Caki2 (cell line): ENCODE measurements around the gene TMEM190. TPM values are rescaled to one million over a fixed set of nuclear protein-coding genes. Genes with fewer than 3 reads are reported as not detected.
A peak's percentile ranks its signal among the peaks of the same experiment; 100 is the strongest.
"Not testable (repeated sequence)": the region's sequence is repeated elsewhere in the genome, so short reads cannot be mapped to it uniquely, and the experiment has no call there.

Source experiments
- DNase-seq: peaks from one replicate; pipeline ENCODE4 v3.0.0-alpha.2; 2015; ENCODE audit warnings: low read depth
- in situ Hi-C: cut with HindIII; loops from 2 replicates; pipeline ENCODE4 v1.10.0; 2016; ENCODE audit warnings: low sequenced_read_pairs, low pct_unique_long_range_greater_than_20kb, mixed read lengths
- total RNA-seq: library from RNA; depleted of rRNA; stranded (reverse); fragments of >200 nt; shearing (Covaris generic); gene quantifications from 2 replicates; pipeline ENCODE4 v1.2.3, GENCODE V29; 2014; ENCODE audit warnings: low replicate concordance

TMEM190 gene
- total RNA-seq, 1 experiment from 2014 or later: not detected

GRCh38 chr19:55406091-55406825, 29.6 kb downstream of the TMEM190 start:
- DNase-seq: no peak
- in situ Hi-C loops: no loop called here

GRCh38 chr19:55406826-55407549, 30.4 kb downstream of the TMEM190 start:
- DNase-seq: no peak
- in situ Hi-C loops: no loop called here

DNA sequence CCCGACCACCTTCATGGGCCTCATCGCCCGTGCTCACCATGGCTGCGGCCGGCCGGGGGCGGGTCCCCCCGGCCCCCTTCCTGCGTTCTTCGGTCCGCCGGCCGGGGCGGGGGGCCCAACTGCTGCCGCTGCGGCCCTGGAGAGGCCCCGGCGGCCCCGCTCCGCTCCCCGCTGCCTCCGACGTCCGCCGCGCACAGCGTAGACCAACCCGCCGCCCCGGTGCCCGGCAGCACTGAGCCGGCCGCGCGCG, 30.8 kb downstream of the TMEM190 start, which contains the start of gene UBE2S:
Gene UBE2S (minus strand): TSS at position 239 of the 250 bp plus-strand sequence. CDS start 199 bp downstream, at position 40.
- in situ Hi-C loops, DNase-seq: not testable (repeated sequence)

DNA sequence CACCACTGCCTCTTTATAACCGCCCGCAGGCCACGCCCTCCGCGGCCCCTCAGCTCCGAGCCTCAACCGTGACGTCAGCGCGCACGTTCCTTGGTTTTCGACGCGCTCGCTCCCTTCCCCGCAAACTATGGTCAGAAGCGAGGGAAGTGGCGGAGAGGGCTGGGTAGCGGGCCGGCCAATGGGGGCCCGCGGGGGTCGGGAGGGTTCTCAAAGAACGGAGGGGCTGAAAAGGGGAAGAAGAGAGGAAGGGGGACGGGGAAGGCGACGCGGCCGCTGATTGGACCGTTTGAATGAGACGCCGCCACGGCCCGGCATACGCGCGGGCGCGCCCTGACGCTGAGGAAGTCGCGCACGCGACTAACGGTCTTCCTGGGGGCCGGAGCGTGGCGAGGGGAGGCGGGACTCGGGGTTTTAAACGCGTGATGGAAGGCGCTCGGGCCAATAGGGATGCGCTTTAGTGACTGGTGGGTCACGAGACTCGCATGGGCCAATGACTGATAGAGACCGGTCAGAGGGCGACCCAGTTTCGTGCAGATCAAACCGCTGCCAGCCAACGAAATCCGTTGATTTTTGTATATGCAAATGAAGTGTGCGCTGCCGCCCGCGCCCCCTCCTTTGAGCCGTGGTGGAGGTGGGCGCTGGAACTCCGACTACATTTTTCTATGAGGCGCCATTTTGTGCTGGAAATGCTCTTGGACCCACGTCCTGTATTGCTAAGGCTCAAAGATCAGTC, 31.3 kb downstream of the TMEM190 start:
- in situ Hi-C loops: no loop called here
- DNase-seq: peak; percentile 100

- in situ Hi-C loops: no loop called here
- DNase-seq: no peak
Measured at GRCh38 chr19:55408533-55408872, 31.9 kb downstream of the TMEM190 start.

DNA sequence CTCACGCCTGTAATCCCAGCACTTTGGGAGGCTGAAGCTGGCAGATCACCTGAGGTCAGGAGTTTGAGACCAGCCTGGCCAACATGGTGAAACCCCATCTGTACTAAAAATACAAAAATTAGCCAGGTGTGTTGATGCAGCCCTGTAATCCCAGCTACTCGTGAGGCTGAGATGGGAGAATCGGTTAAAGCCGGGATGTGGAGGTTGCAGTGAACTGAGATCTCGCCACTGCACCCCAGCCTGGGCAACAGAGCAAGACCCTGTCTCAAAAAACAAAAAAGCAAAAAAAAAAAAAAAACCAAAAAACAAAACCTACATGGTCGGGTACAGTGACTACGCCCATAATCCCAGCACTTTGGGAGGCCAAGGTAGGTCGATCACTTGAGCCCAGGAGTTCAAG, 32.6 kb downstream of the TMEM190 start:
- DNase-seq, in situ Hi-C loops: not testable (repeated sequence)

DNA sequence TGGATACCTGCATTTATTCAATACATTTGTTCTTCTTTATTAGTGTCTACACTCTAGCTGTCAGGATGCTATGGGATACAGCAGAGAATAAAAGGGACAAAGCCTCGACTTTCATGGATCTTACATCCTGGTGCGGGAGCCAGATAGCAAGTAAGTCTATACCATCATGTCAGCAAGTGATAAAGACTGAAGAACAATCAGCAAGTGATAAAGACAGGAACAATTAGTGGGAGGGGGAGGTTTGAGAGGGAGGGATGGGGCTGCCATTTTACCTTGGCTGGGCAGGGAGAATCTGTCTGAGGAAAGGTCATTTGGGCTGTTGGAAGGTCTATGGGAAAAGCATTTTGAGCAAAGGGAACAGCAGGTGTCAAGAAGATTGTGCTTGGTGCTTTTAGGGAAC, 33.5 kb downstream of the TMEM190 start:
- no peak for DNase-seq
- in situ Hi-C loops: loop anchor here (10.0 kb wide), 1 partner anchor 235 kb away; no protein-coding TSS in a partner anchor

- peak; percentile 64 for DNase-seq
- in situ Hi-C loops: loop anchor here (10.0 kb wide), 1 partner anchor 243 kb away; no protein-coding TSS in a partner anchor
Measured at GRCh38 chr19:55418185-55418584, 41.6 kb downstream of the TMEM190 start.

DNA sequence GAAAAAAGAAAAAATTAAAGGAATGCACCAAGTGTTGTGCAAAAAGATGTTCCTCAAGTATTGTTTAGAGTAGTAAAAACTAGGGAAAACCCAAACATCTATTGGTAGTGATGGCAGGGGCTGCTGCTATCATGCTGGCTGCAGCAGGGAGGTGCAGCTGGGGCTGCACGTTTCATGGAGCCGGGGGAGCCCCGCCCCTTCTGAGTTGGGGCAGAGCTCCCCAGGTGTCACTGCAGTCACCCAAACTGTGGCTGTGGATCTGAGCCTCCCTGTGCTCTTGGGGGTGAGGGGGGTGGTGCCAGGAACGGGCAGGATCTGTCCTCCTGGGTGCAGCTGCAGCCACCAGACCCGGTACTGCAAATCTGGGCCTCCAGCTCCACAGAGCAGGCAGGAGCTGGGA, 42.5 kb downstream of the TMEM190 start:
- in situ Hi-C loops: loop anchor here (10.0 kb wide), 1 partner anchor 244 kb away; no protein-coding TSS in a partner anchor
- no peak for DNase-seq

DNA sequence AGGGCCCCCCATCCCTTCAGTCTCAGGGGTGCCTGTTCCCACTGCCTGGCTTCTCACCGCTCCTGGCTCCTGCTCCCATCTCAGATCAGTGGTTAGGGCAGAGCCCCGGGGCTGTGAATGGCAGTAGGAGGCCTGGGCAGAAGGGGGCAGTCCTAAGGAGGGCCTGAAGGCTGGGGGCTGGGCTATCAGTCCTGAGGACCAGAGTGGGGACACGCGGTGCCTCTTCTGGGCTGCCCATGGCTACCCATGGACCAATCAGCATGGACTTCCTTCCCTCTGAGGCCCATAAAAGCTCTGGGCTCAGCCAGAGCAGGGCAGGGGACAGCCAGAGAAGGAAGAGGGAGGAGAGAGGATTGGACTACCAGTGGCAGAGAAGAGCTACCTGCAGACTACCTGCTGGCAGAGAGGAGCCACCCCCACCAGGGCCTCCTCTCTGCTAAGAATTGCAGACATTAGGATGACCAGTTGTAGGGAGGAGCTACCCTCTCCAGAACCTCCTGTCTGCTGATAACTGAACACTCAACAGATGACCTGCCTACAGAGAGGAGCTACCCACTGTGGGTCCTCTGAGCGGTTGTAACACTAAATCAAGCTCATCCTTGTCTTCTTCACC, 43.1 kb downstream of the TMEM190 start:
- in situ Hi-C loops: loop anchor here (10.0 kb wide), 1 partner anchor 245 kb away; no protein-coding TSS in a partner anchor
- DNase-seq: no peak

DNA sequence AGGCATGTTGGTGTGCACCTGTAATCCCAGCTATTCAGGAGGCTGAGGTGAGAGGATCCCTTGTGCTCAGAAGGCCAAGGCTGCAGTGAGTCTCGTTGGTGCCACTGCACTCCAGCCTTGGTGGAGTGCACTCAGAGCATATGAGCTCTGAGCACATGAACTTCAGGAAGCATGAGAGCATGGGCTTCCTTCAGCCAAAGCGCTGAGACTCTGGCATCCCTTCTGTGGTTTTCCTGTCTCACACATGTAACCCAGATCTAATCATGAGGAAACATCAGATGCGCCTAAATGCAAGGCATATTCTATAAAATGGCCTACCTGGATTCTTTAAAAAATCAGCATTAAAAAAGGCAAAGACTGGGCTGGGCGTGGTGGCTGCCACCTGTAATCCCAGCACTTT, 44.7 kb downstream of the TMEM190 start:
- in situ Hi-C loops, DNase-seq: not testable (repeated sequence)

DNA sequence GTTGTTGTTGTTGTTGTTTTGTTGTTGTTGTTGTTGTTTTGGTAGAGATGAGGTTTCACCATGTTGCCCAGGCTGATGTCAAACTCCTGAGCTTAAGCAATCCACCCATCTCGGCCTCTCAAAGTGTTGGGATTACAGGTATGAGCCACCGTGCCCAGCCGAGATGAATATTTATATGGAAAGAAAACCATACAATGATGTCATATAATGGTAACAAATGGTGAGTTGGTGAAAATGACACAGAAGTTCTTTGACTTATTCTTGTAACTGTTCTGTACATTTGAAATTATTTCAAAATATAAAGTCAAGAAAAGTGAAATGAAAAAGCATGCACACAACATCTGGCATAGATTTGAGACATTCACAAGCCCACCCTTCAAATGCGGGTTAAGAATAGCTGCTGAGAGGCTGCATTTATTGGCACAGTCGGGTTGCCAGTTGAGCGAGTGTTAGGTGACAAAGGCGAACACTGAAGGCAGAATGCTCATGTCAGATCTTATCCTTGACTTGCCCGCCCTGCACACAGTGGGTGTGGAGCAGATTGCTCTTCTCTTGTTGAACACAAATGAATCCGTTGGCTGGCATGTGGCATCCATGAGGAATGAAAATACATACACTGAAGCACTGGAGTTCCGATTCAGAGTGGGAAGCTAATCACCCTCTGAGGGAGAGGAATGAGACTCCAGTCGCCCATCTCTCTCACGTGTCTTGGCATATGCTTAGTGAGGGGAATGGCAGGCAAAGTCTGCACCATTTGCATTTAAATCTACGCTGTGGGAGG, 46.8 kb downstream of the TMEM190 start:
- in situ Hi-C loops: no loop called here
- no peak for DNase-seq

DNA sequence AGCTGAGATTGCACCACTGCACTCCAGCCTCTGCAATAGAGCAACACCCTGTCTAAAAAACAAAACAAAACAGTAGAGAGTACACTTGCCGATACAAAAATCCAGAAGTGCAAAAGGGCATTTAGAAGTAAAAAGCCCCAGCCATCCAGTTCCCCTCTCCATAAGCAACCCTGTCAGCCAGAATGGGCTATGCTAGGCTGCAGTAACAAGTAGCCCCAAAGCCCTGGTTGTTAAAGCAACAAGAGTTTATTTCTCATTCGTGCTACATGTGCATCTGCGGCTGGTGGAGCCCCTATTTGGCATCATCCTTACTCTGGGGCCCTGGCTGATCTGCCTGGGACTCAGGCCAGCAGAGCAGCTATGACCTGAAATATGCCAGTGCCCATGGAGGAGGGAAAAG, 47.9 kb downstream of the TMEM190 start:
- no peak for DNase-seq
- in situ Hi-C loops: no loop called here

- in situ Hi-C loops: no loop called here
- no peak for DNase-seq
Measured at GRCh38 chr19:55426042-55426441, 49.4 kb downstream of the TMEM190 start.
